OCI-M1 (cell line): ENCODE measurements around the gene LSM14A.
A peak's percentile ranks its signal among the peaks of the same experiment; 100 is the strongest.
"Not testable (repeated sequence)": the region's sequence is repeated elsewhere in the genome, so short reads cannot be mapped to it uniquely, and the experiment has no call there.

Experiments used
- DNase-seq: peaks from one replicate; lab custom pipeline; 2025; lab: John Stamatoyannopoulos, UW

The LSM14A gene

DNA sequence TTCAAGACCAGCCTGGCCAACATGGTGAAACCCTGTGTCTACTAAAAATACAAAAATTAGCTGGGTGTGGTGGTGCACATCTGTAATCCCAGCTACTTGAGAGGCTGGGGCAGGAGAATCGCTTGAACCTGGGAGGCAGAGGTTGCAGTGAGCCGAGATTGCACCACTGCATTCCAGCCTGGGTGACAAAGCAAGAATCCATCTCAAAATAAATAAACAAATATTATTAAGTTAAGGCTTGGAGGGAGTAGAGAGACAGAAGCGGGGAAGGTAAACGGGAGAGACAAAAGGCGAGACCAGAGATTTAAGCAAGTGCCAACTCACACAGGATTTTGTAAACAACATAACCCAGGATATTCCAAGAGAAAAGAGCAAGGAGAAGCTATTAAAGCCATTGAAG is 12.8 kb upstream of the LSM14A start:
- not testable (repeated sequence) for DNase-seq

DNA sequence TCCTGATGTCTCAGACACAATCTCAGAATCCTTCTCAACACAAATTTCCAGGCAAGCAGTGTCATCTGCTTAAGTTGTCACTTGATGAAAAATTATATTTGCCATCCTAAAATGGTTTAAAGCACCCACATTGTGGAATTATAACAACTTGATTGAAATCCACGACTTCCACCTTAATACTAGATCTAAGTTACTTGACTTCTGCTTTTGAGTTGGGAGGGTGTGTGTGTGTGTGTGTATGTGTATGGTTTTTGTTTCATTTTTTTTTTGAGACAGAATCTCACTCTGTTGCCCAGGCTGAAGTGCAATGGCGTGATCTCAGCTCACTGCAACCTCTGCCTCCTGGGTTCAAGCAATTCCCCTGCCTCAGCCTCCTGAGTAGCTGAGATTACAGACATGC is 10.4 kb upstream of the LSM14A start:
- peak; percentile 14 for DNase-seq

DNA sequence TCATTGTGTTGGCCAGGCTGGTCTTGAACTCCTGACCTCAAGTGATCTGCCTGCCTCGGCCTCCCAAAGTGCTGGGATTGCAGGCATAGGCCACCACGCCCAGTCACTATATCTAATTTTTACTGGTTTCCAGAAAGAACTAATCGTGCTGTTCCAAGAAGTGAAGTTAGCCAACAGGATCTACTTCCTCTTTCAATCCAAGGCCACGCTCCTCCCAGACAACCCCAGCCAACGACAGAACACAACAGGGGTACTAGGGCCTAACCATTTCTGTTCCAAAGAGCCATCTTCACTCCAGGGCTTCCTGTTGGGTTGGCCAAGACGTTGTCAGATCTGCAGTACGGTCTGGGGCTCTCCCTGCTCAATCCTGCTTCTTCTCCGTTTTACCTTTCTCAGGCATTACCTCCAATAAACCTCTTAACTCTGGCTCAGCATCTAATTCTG is 7.0 kb upstream of the LSM14A start:
- peak; percentile 97 for DNase-seq

DNA sequence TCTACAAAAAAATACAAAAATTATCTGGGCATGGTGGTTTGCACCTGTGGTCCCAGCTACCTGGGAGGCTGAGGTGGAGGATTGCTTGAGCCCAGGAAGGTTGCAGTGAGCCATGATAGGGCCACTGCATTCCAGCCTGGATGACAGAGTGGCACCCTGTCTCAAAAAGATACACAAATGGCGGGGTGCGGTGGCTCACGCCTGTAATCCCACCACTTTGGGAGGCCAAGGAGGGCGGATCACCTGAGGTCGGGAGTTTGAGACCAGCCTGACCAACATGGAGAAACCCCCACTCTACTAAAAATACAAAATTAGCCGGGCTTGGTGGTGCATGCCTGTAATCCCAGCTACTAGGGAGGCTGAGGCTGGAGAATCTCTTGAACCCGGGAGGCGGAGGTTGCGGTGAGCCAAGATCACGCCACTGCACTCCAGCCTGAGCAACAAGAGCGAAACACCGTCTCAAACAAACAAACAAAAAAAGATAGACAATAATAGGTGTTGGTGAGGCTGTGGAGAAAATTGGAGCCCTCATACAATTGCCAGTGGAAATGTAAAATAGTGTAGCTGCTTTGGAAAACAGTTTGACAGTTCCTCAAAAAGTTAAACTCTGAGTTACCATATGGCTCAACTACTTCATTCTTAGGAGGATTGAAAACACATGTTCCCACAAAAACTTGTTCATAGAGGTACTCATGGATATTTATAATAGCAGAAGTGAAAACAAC is 2.7 kb upstream of the LSM14A start:
- DNase-seq = not testable (repeated sequence)

DNA sequence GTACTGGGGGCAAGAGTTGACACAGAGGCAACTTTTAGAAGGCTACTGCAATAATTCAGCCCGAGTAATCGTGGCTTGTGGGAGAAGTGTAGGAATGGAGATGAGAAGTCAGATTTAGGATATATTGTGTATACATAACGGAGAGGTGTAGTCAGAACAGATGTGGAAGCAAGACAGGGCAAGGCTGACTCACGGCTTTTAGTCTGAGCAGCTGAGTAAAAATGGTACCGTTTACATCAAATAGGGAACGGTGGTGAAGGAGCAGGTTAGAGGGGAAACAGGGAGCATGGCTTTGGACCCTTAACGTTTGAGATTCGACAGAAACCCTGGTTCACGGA is 796 bp upstream of the LSM14A start:
- DNase-seq = no peak

DNA sequence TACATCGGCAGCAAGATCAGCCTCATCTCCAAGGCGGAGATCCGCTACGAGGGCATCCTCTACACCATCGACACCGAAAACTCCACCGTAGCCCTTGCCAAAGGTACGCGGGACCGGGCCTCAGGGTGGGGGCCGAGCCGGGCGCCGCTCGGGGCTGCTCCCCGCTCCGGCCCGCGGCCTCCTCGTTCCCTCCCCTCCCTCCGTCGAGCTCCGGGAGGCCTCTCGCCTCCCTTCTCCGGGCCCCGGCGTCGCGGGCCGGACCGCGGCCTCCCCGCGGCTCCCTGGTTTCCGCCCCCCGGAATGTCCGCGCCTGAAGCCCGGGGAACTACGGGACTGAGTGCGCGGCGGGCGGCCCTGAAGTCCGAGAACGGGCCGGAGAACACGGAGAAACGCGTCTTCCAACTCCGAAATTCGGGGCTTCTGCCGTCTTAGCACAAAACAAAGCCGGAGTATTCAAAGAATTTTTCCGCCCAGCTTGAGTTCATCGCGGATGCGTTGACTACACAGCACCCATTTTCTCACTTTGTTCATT is 423 bp downstream of the LSM14A start:
- DNase-seq = no peak

DNA sequence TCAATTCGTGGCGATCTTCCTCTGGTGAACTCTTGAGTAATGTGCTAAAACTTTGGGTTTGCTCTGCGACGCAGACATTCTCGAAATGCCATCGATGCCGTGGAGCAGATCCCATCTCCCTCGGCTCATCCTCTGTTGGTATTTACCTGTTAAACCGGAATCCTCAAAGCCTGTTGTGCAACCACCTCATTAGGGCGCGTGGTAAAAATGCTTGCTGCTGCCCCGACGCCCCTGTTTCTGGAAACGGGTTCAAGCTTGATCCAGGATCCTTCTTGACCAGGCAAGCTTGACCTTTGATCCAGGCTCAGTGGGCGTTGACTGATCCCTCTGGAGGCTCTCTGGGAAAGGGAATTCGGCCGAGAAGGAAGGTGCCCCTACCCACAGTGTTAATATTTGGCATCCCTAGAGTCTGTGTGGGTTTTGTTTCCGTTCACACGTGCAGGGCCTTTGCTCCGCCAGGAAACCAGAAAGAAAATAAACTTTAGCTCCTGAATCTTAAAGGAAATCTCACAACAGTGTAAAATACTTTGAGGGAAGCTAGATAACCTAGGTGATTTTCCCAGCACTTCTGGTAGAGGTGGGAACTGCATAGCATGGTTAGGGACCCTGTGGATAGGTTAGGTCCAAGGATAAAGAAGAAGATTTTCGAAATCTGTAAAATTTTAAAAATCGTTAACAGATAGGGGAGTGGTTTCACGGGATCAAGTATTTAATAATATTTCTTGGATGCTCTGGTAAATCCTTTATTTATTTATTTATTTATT is 1.1 kb downstream of the LSM14A start:
- peak; percentile 77 for DNase-seq

DNA sequence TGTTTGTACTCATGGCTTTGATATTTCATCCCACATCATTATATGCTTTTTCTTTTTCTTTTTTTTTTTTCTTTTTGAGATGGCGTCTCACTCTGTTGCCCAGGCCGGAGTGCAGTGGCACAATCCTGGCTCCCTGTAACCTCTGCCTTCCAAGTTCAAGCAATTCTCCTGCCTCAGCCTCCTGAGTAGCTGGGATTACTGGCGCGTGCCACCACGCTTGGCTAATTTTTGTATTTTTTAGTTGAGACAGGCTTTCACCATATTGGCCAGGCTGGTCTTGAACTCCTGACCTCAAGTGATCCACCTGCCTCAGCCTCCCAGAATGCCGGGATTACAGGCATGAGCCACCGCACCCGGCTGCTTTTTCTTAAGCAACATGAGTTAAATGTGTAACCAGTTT is 2.9 kb downstream of the LSM14A start:
- DNase-seq = not testable (repeated sequence)

DNA sequence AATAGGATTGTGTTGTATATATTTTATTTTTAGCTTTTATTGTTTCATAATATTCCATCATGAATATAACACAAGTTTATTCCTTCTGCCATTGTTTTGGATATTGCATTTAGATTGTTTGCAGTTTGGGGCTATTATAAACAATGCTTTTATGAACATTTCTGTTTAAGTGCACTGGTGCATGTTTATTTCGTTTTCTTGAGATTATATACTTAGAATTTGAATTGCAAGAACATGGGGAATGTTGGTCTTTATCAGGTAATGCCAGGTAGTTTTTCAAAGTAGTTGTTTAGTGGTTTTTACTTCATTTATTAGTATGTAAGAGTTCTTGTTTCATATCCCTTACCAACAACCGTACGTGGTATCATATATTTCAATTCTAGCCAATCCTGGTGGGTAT is 4.3 kb downstream of the LSM14A start:
- DNase-seq = no peak

DNA sequence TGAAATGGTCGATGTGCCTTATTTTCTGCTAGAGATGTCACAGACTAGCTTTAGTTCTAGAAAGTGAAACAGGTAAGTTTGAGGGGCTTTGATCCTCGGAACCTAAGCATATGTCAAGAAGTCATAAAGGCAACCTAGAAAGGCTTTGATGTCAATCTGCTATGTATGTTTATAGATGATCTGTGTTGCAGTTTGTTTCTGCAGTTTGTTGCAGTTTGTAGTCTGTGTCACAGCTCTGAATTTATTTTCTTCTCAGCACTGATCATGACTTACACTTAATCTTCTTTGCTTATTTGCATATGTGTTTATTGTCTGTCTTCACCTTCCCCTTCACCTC is 5.9 kb downstream of the LSM14A start:
- no peak for DNase-seq

DNA sequence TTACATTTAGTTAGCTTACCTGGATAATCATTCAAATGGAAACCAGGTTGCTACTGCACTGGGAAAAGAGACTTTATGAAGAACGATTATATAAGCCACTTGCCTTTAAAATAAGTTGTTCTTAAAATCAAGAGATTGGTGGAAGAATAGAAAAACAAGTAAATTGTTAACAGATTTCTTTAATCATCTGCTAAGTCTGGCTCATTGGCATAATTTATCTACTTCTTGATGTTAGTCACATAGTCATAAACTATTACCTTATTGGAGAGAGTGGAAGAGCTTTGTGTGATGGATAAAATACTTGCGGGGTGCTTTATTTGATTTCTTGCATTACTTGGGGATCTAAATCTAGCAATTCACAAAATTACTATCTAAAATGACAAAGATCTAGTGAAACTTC is 6.8 kb downstream of the LSM14A start:
- DNase-seq = no peak

DNA sequence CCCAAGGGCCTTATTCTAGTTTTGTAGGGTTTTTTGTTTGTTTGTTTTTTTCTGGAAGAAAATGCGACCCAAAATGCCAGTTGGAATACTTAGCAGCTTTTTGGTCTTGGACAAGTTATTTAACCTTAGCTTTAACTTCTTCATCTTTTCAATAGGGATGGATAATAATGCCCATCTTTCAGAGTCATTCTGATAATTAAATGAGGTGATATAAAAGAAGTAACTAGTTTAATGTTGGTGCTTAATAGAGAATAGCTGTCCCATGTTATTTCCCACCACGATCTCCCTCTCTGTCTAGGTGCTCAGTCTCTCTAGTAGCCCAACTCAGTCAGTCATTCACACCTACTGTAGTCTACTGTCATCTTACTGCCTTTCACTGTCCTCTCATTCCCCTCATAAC is 8.0 kb downstream of the LSM14A start:
- DNase-seq = no peak

DNA sequence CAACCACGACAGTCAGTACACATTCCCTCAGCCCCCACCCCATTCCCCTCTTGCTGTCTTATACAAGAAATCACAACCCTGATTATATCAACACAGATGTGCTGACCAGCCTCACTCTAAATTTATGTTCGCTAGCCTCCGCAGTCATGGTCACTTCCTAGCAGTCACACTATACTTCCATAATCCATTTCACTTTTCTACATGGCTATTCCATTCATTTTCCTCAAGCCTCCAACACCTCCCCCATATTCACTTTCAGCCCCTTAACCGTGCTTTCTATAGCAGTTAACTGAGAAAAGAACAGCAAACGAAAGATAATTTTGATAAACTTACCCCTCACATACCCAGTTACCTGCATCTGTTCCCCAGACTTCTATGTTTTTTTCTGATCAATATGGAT is 8.4 kb downstream of the LSM14A start:
- DNase-seq = no peak

DNA sequence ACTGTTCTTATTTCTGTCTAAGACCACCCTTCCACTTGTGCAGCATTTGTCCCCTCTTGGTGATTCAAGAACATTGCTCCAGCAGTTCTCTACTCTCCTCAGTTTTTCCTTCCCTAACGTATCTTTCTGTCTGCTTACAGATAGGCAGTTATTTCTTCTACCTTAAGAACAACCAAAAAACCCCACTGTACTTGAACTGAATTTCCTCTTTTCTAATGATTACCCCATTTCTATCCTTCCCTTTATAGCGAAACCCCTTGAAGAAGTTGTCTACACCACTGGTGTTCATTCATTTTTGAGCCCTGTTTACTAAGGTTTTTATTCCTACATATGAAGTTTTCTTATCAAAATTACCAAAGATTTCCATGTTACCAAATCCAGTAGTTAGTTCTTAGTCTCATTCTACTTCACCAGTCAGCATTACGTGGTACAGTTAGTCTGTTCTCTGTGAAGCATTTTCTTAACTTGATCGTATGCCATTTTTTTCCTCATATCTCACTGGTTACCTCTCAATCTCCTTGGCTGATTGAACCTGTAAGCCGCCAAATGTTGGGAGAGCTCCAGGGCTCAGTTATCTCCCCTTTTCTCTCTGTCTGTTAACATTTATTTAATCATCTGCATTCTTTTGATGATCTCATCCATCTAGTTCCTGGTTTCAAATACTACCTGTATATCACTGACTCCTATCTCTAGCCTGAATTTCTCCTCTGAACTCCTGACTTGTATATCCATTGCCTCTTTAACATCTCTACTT is 9.0 kb downstream of the LSM14A start:
- DNase-seq = no peak

DNA sequence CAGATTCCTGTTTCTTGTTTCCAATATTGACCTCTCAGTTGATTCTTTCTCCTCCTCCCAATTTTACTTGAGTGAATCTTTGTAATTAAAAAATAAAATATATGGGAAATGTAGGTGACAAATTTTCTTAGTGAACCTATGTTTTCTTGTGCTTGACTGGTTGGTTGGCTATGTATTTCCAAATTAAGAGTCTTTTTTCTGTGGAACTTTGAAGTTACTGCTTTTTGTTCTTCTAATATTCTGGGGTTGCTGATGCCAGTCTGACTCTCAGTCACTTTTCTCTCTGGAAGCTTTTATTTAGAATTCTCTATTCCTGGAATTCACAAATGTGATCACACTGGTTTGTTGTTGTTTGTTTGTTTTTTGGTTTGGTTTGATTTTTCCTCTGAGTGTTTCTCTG is 9.8 kb downstream of the LSM14A start:
- DNase-seq = no peak

DNA sequence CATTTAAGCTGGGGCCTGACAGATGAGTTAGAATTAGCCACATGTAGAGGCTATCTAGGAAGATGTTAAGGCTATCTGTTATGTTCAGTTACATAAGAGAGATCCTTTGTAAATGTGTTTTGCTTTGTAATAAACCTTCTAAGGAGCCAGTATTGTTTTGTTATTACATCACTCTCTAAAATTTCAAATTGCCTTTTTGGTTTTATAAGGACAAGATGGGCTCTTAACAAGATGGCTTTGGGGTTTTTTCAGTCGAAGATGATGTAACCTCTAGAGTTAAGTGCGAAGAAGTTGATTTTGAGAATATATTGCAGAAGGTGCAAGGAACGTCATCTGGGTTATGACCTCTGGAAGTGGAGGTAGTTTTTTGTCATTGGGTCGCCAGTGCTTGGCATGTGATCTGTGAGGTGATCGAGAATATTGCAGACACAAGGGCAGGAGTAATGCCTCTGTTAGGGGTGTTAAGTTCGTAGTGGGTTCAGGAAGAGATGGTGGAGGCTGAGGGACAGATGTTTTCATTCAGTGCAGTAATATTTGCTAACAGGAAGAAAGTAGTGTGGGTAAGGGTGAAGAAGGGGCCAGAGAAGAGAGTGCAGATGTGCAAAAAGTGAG is 12.7 kb downstream of the LSM14A start:
- no peak for DNase-seq

DNA sequence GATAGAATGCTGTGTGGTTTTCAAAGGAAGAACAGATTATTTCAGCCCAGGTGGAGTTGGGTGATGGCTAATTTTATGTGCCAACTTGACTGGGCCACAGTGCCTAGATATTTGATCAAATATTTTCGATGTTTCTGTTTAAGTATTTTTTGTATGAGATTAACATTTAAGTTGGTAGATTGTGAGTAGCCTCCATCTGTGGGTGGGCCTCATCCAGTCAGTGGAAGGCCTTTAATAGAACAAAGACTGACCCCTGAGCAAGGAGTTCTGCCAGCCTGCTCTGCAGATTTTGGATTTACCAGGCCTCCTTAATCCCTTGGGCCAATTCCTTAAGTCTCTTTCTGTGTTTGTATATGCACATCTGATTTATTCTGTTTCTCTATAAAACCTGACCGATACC is 13.9 kb downstream of the LSM14A start:
- DNase-seq = no peak

DNA sequence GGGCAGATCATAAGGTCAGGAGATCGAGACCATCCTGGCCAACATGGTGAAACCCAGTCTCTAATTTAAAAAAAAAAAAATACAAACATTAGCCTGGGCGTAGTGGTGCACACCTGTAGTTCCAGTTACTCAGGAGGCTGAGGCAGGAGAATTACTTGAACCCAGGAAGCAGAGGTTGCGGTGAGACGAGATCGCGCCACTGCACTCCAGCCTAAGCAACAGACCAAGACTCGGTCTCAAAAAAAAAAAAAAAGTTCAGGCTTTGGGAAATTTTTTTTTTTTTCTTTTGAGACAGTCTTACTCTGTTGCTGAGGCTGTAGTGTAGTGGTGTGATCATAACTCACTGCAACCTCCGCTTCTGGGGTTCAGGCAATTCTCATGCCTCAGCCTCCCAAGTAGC is 14.7 kb downstream of the LSM14A start:
- no peak for DNase-seq

DNA sequence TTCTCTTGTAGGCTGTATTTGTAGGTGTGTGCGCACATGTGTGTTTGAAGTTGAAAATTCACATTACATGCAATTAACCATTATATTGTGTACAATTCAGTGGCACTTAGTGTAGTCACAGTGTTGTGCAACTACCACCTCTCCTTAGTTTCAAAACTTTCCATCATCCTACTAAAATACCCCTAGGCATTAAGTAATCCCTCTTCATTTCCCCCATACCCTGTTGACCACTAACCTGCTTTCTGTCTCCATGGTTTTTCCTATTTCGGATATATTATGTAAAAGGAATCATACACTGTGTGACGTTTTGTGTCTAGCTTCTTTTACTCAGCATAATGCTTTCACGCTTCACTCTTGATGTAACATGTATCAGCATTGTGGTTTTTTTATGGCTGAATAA is 16.1 kb downstream of the LSM14A start:
- no peak for DNase-seq

DNA sequence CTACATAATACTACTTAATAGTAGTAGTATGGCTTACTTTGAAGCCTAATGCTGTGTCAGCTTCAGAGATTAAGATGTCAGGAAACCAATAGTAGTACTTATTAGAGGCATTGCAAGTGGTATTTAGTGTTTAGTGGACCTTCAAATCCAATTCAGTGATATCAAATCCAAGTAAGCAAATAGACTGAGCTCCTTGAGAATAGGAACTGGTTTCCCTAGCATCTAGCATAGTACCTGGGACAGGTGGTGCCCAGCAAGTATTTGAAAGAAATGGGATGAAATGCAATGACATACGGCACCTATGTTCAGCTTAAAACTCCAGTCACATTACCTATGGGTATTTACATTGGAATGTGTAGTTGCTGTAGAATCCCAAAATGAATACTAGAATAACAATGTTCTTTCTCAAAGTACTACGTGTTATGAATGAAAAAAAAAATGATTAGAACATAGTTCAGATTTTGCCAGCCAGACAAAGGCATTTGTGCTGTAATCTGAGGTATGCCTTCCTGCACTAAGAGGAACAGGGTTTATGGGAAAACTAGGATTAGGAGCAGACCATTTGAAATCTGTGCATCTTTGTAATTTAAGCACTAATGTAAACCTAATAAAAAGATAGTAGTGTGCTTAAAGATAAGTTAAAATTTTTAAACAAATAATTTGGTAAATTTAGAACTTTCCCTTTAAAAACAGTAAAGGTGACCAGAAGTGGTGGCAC is 17.1 kb downstream of the LSM14A start:
- no peak for DNase-seq

DNA sequence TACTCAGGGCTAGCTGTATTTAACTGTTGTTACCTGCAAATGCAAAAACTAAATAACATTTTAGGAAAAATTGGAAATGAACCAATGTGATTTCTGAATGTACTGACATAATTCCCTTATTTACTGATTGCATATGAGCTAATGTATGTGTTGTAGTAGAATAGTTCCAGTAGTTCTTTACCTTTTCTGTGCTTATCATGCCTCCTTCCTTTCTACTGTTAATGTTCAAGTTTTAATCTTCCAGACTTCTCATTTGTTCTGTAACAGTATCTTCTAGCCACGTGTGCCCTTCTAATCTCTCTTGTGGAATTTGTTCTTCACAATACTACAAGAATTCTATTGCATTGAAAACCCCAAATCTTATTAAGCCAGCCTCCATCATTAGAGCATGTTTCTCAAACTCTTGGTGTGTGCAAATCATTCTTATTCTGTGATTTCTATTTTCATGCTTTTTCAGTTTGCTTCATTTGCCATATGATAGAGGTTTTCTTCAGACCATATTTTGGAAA is 17.7 kb downstream of the LSM14A start:
- DNase-seq = no peak
